GM21619 (cell line): ENCODE results near the gene GNLY.

ENCODE experiments used
- ATAC-seq: cut with Tn5 transposase; IDR thresholded peaks from one replicate; pipeline ENCODE4 v1.9.1; 2021; ENCODE audit not compliant: unreplicated experiment

Gene GNLY

GRCh38 chr2:85723707-85724360 is 29.7 kb downstream of the GNLY start:
- ATAC-seq = no peak

GRCh38 chr2:85724731-85725181 is 30.6 kb downstream of the GNLY start:
- no peak for ATAC-seq

GRCh38 chr2:85725451-85725850 is 31.3 kb downstream of the GNLY start:
- no peak for ATAC-seq

- no peak for ATAC-seq
These were observed 33.6 kb downstream of the GNLY start for GRCh38 chr2:85727798-85728197.

GRCh38 chr2:85728342-85728741 is 34.2 kb downstream of the GNLY start:
- ATAC-seq = no peak

- peak; percentile 73 for ATAC-seq
These were observed 35.0 kb downstream of the GNLY start for GRCh38 chr2:85728883-85729824.

GRCh38 chr2:85729825-85730510 is 35.8 kb downstream of the GNLY start:
- ATAC-seq = no peak

- ATAC-seq = no peak
These were observed 36.6 kb downstream of the GNLY start for GRCh38 chr2:85730686-85731230.

- no peak for ATAC-seq
These were observed 37.4 kb downstream of the GNLY start for GRCh38 chr2:85731606-85732005.

- no peak for ATAC-seq
These were observed 38.4 kb downstream of the GNLY start for GRCh38 chr2:85732467-85733120.

GRCh38 chr2:85733121-85733960 is 39.2 kb downstream of the GNLY start:
- no peak for ATAC-seq

GRCh38 chr2:85734015-85734414 is 39.9 kb downstream of the GNLY start:
- no peak for ATAC-seq

GRCh38 chr2:85734942-85735608 is 40.9 kb downstream of the GNLY start:
- no peak for ATAC-seq

GRCh38 chr2:85735691-85736090 is 41.5 kb downstream of the GNLY start:
- no peak for ATAC-seq

- ATAC-seq = no peak
These were observed 42.5 kb downstream of the GNLY start for GRCh38 chr2:85736456-85737355.

GRCh38 chr2:85737481-85737880 is 43.3 kb downstream of the GNLY start:
- no peak for ATAC-seq

- no peak for ATAC-seq
These were observed 43.8 kb downstream of the GNLY start for GRCh38 chr2:85737961-85738360.

GRCh38 chr2:85740193-85740592 is 46.0 kb downstream of the GNLY start:
- ATAC-seq = no peak
